A673 (cell line): ENCODE measurements around the gene PTPA.

Source experiments
- EZH2 ChIP-seq: fragments of 200-600 bp; sonication (generic); IDR thresholded peaks from 2 replicates; pipeline ENCODE4 v1.6.1; 2017; ENCODE audit warnings: borderline replicate concordance, low read depth, mild to moderate bottlenecking, mixed read lengths, antibody characterized with exemption, low read length; ENCODE audit not compliant: poor library complexity, severe bottlenecking
- TF ChIP-seq, protein P1 (sequence below): fragments of 300-800, 200-600 bp; sonication (generic); conservative IDR thresholded peaks from 2 replicates; pipeline ENCODE4 v1.5.1; 2017; ENCODE audit warnings: low read depth, mild to moderate bottlenecking, antibody characterized with exemption, low read length, moderate library complexity, mixed read lengths

- TF ChIP-seq, protein P1, sequence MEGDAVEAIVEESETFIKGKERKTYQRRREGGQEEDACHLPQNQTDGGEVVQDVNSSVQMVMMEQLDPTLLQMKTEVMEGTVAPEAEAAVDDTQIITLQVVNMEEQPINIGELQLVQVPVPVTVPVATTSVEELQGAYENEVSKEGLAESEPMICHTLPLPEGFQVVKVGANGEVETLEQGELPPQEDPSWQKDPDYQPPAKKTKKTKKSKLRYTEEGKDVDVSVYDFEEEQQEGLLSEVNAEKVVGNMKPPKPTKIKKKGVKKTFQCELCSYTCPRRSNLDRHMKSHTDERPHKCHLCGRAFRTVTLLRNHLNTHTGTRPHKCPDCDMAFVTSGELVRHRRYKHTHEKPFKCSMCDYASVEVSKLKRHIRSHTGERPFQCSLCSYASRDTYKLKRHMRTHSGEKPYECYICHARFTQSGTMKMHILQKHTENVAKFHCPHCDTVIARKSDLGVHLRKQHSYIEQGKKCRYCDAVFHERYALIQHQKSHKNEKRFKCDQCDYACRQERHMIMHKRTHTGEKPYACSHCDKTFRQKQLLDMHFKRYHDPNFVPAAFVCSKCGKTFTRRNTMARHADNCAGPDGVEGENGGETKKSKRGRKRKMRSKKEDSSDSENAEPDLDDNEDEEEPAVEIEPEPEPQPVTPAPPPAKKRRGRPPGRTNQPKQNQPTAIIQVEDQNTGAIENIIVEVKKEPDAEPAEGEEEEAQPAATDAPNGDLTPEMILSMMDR, result no peak
- no peak for TF ChIP-seq EZH2
Measured at GRCh38 chr9:129126749-129127618, 15.8 kb downstream of the PTPA start.
